HPDE6-E6E7 (cell line): ENCODE results near the gene CECR2.
A peak's percentile ranks its signal among the peaks of the same experiment; 100 is the strongest.

ENCODE experiments used
- DNase-seq: peaks from one replicate; pipeline ENCODE4 v3.0.0; 2011; ENCODE audit warnings: missing footprints; ENCODE audit errors: extremely low spot score

CECR2 gene

GRCh38 chr22:17569971-17570511 is 200.8 kb downstream of the CECR2 start:
- no peak for DNase-seq

- DNase-seq, result no peak
Observed at GRCh38 chr22:17570851-17571631, 201.8 kb downstream of the CECR2 start.

- DNase-seq, result no peak
Observed at GRCh38 chr22:17575151-17575550, 205.9 kb downstream of the CECR2 start.

- DNase-seq, result no peak
Observed at GRCh38 chr22:17575681-17576080, 206.4 kb downstream of the CECR2 start.

GRCh38 chr22:17576470-17576869 is 207.2 kb downstream of the CECR2 start:
- peak; percentile 91 for DNase-seq

- DNase-seq, result no peak
Observed at GRCh38 chr22:17578136-17578754, 209.0 kb downstream of the CECR2 start.

- DNase-seq, result no peak
Observed at GRCh38 chr22:17579535-17579981, 210.3 kb downstream of the CECR2 start.

- DNase-seq, result no peak
Observed at GRCh38 chr22:17580441-17581031, 211.3 kb downstream of the CECR2 start.

- no peak for DNase-seq
Observed at GRCh38 chr22:17581056-17581455, 211.8 kb downstream of the CECR2 start.

- no peak for DNase-seq
Observed at GRCh38 chr22:17581631-17582030, 212.4 kb downstream of the CECR2 start.

GRCh38 chr22:17583151-17583550 is 213.9 kb downstream of the CECR2 start:
- DNase-seq, result no peak

- no peak for DNase-seq
Observed at GRCh38 chr22:17586831-17587440, 217.7 kb downstream of the CECR2 start.

GRCh38 chr22:17587629-17588028 is 218.4 kb downstream of the CECR2 start:
- DNase-seq, result no peak

GRCh38 chr22:17588606-17589005 is 219.3 kb downstream of the CECR2 start:
- no peak for DNase-seq

GRCh38 chr22:17589810-17590375 is 220.6 kb downstream of the CECR2 start:
- no peak for DNase-seq

- no peak for DNase-seq
Observed at GRCh38 chr22:17590586-17590985, 221.3 kb downstream of the CECR2 start.

GRCh38 chr22:17592201-17592600 is 222.9 kb downstream of the CECR2 start:
- no peak for DNase-seq

- no peak for DNase-seq
Observed at GRCh38 chr22:17596226-17596625, 227.0 kb downstream of the CECR2 start.

- no peak for DNase-seq
Observed at GRCh38 chr22:17597217-17597616, 228.0 kb downstream of the CECR2 start.

- no peak for DNase-seq
Observed at GRCh38 chr22:17598318-17598717, 229.1 kb downstream of the CECR2 start.

- DNase-seq, result no peak
Observed at GRCh38 chr22:17601031-17601430, 231.8 kb downstream of the CECR2 start.

GRCh38 chr22:17603668-17604067 is 234.4 kb downstream of the CECR2 start:
- no peak for DNase-seq
